ENCODE results near the gene NDUFAF5.

GRCh38 chr20:13788167-13788834 lies 3.5 kb downstream of the NDUFAF5 start:
- TF ChIP-seq CTCF (IDR thresholded peaks at IDR 0.05; ENCODE audit: extremely low read depth in 1 of 2, insufficient read depth in 1 of 2, low read depth in 1 of 2, low read length in 2 of 2) (peak; percentile 48 to 52), EZH2 (IDR thresholded peaks at IDR 0.05; ENCODE audit: borderline replicate concordance, low read depth, low read length, severe bottlenecking) (no peak), MYC (IDR thresholded peaks at IDR 0.05; ENCODE audit: low read depth, low read length) (no peak), POLR2A (IDR thresholded peaks at IDR 0.05; ENCODE audit: low read depth, low read length) (no peak), POLR2AphosphoS5 (IDR thresholded peaks at IDR 0.05; ENCODE audit: insufficient read depth, low read depth, low read length) (no peak), JUN (IDR thresholded peaks at IDR 0.05; ENCODE audit: borderline replicate concordance, insufficient read depth, insufficient read length, low read depth) (no peak), FOS (IDR thresholded peaks at IDR 0.05; ENCODE audit: borderline replicate concordance, insufficient read depth, low read length) (no peak)
